Fibroblast of skin of left quadriceps (primary cell): ENCODE results near the gene ID4.

ENCODE experiments used
- DNase-seq, 2 experiments: peaks; one replicate each; pipeline ENCODE4 v3.0.0-alpha.2; 2013; ENCODE audit warnings: low read depth in 2 of 2

Gene ID4, protein sequence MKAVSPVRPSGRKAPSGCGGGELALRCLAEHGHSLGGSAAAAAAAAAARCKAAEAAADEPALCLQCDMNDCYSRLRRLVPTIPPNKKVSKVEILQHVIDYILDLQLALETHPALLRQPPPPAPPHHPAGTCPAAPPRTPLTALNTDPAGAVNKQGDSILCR

DNA sequence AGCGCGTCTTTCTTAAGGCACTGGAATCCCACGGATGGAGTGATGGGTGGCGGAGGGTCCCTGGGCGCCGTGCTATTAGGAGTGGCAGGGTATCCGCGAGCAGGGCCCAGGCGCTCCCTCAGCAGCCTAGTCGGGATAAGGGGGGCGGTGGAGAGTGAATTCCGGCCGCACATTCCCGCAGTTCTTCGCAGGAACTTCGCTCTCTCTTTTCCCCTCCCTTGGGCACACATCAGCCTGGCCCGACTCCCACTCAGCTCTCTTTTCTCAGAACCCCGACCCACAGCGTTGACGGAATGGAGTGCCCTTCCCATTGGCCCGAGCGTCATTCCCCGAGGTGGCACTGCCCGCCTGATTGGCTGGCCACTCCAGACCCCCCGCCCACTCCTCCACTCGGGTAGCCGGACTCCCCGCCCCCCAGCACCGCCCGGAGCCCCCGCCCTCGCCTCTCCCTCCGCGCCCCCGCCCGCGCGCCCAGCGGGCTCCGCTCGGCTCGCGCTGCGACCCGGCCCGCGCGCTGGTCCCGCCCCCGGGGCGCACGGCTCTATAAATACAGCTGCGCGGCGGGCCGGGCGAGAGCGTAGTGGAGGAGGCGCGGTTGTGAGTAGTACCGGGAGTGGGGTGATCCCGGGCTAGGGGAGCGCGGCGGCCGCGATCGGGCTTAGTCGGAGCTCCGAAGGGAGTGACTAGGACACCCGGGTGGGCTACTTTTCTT lies at the start of gene ID4:
Gene ID4 (plus strand): TSS at position 572 of the 712 bp plus-strand sequence. CDS start 385 bp downstream, outside the sequence.
- DNase-seq = peak; percentile 97

DNA sequence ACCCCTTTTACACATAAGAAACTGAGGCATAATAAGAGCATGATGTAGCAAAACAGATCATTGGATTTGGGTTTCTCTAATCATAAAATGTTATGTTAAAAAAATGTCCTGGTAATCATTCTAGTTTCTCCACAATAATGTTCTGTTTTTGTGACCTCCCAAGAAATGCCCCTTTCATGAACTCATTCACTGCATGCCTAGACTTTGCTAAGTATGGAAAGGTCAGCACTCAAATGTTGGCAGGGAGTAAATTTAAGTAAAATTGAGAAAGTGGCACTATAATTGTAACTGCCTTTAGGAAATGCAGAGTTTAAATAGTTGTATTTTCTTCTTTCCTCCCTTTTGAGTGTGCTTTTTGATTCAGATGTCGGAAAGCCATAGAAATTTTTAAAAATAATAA lies 48.5 kb upstream of the ID4 start:
- DNase-seq = no peak

DNA sequence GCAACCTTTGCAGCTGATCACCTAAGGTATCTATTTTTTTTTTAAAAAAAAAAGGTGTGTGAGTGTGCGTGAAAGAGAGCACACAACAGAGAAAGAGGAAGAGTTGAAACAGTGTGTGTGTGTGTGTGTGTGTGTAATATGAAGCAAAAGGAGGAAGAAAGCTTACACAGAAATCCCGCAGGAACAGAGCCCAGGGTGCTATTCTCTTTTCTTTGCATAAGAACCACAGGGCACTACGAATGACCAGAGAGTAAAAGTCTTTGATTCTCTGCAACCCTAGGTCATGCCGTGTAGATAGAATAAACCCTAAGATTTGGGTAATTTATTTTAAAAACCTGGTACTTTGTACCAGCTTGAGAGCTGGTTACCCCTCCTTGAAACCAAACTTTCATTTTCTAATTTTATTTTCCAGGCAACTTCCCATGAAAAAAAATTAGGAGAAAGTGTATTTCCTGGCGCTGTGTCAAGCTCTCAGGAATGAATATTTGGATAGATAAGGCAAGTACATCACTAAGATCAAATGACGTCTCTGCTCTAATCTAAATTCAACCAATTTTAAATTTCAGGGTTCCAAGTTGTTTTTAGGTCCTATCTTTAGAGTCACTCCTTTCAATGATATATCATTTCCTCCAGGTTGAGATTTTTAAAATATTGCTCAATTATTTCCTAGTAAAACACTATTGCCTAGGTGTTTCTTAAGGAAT lies 47.9 kb upstream of the ID4 start:
- no peak for DNase-seq

DNA sequence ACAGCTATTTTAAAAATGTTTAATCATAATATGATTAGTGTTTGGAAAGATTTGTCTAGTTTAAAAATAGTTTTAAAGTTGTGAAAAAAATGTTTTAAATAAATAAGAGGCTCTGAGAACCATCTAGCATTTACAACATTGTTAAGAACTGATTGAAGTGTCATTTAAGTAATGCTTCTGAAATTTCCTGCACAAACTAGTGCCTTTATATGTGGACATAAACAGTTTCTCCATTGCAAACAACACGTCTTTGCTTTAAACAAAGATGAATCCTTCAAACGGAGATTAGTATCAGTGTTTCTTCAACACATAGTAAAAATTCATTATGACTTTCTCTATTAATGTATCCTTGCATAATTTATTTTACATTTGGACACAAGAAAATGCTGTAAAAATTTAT lies 45.9 kb upstream of the ID4 start:
- no peak for DNase-seq

DNA sequence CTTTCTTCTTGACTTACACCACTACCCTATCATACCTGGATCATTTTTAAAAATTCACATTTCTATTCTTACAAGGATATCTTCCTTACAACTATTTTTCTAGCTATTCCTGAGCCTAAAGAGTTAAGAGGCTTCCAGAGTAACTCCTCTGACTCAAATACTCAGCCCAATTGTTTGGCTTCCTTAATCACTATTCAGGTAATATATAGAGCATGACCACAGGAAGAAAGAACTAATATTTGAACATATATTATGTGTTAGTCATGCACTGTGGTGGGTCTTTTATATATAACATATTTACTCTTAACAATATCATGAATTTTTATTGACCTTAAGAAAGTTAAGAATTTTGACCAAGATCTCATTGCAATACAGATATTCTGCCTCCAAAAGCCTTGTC lies 42.0 kb upstream of the ID4 start:
- peak in 1 of 2 experiments; percentile 15 for DNase-seq

DNA sequence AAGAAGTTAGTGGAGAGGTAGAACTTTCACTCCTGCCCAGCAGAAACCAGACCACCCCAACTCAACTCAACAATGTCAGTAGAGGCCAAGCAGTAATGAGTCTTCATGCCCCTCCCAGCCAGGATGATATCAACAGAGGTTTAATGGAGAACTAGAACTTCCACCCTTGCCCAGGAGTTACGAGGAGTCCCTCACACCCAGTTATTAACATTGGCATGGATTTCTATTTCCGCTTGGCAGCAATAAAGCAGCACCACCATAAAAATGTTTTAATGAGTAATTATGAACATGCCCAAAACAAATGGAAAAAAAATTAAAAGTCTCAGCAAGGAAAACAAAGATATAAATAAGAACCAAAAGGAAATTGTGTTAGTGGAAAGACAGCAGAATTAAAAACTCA lies 40.7 kb upstream of the ID4 start:
- DNase-seq = no peak

DNA sequence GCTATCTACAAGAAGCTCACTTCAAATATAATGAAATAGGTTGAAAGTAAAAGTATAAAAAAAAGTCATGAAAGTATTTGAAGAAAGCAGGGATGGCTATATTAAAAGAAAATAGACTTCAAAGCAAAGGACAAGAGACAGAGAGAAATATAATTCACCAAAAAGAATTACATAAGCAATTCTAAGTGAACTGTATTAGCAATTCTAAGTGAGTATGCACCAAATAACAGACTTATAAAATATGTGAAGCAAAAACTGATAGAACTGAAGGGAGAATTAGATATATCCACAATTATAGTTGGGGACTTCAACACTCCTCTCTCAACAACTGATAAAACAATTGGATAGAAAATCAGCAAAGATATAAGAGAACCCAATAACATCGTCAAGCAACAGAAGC lies 38.8 kb upstream of the ID4 start:
- DNase-seq = no peak

DNA sequence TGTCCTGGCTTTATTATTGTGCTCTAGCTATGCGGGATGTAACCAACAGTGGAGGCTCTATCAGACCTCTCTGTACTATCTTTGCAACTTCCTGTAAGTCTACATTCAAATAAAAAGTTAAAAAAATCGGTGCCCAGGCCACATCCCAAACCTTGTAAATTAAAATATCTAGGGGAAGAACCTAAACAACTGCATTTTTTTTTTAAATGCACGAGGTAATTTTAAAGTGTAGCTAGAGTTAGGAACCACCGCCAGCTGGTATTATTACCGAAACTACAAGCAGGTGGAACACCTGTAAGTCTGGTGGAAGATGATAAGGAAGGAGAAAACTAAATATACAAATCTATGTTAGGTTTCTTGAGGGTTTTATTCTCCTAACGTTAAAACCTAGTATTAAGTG lies 34.5 kb upstream of the ID4 start:
- DNase-seq = no peak

DNA sequence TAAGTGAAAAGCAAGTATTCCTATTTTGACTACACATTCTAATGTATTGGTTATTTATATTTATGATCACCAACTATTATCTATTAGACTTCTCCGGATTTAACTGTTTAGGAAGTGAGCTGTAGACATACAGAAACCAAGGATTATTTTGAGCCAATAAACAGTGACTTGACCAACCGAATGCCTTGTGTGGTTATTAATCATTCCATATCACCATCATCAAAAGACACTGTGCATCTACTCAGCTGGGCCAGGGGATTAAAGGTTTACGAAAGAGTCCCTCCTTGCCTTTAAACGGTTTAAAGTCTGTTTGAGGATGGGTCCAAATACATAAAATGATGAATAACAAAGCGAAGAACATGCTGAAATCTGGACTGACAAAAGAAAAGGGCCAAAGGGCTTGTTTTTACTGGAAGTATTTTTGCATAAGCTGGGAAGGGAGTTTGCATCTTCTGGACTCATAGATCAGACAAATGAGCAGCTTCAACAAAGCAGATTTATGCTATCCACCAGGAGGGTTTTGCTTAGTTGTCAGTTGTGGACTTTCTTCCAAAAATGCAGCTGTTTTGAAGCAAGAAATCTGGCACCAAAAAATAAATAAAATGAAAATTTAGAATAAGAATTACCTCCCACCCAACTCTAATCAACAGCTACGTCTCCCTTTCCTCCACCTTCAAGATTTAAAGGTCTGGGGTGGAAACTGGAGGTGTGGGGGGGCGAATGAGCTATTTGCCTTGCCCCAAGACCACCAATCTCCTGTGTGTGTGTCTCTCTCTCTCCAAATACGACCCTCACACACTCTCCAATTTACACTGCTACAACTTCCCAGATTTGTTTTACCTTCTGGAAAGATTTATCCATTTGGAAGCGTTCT lies 33.6 kb upstream of the ID4 start:
- DNase-seq = no peak

DNA sequence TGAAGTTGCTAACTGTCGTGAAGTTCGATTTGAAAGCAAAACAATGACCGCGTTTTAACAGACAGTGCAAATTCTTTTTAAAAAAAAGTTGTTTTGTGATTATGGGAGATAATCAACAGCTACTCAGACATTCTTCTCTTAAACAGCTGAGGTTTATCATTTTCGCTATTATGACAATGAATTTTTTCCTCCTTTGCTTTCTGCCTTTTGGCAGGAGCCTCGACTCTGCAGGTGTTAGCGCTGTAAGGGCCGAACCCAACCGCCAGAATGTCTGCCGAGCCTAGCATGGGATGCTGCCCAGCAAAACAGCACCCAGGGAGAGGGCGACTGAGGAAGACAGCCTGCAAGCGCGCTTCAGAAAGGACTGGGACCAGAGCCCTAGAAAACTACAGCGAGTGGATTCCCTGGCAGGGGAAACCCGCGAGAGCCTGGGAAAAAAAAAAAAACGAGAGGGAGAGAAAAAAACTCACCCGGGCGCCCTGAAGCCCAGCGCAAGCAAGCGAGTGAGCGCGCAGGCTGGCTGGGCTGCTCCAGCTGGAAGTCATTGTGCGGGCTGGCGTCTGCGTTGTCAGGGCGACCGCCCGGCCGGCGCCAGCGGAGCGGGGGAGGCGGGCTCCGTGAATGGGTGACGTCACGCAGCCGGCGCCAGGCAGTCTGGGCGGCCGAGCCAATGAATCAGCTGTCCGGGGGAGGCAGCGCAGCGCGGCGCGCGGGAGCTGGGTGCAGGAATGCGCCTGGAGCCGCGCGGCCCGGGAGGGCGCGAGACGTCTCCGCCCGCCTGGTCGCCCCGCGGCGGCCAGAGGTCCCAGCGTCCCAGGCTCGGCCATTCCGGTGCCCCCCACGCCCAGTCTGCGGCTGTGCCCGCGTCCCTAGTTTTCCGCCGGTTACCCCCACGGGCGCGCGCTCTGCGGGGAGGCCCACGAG lies 32.7 kb upstream of the ID4 start:
- peak; percentile 93 to 94 for DNase-seq

DNA sequence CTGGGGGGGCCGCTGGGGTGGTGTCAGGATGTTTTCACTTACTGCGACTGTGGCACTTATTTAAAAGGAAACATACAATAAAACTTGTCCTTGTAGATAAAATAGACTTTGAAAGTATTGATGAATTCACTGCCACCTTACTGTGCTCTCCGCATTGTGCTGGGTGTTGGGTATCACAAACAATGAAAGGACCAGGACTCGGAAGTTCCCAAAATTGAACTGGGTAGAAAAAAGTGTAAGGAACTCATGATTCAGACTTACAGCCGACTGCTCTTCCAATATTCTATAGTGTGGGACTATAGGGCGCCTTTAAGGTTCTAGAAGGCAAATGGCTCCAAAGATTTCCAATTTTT lies 32.1 kb upstream of the ID4 start:
- peak in 1 of 2 experiments; percentile 7 for DNase-seq

DNA sequence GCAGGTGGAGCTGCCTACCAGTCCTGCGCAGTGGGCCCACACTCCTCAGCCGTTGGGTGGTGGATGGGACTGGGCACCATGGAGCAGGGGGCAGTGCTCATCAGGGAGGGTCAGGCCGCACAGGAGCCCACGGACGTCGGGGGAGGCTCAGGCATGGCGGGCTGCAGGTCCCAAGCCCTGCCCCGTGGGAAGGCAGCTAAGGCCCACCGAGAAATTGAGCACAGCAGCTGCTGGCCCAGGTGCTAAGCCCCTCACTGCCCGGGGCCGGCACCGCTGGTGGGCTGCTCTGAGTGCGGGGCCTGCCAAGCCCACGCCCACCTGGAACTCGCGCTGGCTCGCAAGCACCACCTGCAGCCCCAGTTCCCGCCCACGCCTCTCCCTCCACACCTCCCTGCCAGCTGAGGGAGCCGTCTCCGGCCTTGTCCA lies 30.2 kb upstream of the ID4 start:
- DNase-seq = no peak

DNA sequence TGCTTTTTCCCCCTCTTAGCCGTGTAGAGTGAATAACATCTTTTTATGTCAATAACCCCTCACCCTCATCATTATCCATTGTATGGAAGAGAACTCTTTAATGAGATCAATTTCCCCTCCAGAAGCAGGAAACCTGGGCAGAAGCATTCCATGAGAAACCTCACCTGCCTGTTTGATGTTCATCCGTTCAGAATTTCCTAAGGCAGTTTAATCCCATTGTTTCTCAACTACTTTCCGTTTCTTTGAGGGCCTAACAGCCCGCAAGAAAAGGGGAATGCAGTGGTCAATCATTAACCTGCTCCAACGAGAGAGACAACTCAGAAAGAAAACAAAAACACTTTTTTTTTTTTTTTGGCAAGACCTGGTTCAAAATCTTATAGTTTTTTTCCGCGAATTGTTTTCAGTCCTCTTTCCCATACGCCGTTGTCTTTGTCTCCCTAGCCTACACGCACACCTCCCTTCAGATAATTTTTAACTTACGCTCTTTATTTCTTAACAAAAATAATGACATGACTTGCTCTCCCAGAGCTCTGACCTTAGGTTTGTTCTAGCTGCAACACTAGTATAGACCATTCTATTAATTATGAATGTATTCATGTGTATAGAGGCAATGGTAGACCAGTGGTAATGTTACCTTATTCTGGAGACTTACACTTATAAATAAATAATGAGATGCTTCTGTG lies 25.6 kb upstream of the ID4 start:
- DNase-seq = no peak

DNA sequence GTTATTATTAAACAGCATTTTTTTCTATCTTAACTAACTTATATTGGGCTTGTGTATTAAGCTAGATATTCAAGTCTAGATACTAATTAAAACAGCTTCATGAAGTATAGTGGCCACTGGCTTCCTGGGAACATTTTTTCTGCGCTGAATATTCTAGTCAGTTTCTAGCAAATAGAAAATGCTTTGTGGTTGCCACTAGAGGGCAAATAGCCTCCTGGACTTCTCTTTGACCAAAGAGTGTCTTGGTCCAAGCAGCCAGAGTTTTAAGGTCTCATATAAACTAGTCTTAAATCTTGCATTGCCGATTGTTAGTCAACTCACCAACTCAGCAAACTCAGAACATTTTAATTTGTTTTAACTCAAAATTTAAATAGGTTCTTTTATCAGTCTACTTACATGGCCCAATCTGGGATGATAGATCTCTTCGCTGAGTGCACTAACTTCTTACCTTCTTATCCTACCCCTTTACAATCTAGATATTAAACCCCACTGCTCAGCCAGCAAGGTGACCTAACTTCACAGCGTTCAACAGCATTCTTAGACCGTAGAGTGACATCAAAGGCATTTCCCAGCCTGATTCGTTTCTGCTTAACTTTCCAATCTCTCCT lies 24.6 kb upstream of the ID4 start:
- no peak for DNase-seq

DNA sequence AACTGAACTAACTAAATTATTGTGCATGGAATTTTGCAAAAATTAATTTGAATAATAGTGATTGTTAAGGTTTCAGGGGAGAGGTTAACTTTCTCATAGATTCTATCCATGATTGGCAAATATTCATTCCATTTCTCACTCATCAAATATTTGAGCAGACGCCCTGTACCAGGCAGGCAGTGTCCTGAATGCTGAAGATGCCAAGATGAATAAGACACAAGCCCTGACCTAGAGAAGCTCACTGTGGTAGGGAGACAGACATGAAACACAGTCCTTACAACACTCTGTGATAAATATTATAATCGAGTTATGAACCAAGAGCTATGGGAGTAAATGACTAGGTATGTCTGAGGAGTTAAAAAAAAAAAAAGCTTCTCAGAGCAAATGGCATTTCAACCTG lies 18.4 kb upstream of the ID4 start:
- no peak for DNase-seq

DNA sequence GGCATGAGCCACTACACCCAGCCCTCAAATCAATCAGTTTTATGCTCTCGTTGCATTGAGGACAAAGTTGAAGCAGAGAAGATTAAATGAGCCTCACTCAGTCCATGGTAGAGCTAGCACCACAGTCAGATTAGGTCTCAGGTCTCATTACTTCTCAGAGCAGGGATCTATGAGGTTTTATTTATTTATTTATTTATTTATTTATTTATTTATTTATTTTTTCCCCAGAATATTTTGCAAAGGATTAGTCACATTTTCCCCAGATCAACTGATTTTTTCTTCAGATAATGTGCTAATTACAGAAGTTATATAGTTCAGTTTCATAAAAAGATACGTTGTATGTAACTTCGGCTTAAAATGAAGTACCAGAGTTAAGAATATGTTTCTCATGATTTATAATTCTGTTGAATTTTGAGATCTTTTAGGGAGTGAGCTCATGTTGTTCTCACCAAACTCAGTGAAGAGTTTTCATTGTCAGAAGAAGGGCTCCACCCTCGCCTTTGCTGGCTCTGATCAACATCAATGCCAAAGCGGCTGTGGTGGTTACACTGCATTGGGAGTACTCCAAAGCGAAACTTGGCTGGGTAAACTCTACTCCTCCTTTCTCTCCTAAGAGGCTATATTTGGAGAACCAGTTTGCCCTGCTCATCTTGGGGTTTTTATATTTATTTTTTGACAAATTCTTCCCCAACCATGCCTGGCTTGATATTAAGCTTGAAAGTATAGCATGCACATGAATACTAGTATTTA lies 12.9 kb upstream of the ID4 start:
- no peak for DNase-seq

DNA sequence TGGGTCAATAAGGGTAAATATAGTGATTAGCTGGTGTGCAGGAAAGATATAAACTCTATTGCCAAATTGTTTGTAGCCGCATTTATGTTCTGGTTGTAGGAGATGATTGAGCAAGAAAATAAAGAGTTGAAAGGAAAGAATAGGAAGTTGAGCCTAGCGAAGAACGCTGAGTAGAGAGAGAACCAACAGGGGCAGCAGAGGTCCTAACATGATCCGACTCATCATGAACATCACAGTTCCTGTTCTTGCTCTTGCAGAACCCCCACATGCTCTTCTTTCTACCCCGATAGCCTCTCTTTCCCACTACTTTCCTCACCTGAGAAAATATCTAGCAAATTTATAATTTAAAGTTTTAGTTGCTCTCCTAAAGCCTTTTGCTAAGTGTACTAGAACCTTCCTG lies 9.9 kb upstream of the ID4 start:
- no peak for DNase-seq

DNA sequence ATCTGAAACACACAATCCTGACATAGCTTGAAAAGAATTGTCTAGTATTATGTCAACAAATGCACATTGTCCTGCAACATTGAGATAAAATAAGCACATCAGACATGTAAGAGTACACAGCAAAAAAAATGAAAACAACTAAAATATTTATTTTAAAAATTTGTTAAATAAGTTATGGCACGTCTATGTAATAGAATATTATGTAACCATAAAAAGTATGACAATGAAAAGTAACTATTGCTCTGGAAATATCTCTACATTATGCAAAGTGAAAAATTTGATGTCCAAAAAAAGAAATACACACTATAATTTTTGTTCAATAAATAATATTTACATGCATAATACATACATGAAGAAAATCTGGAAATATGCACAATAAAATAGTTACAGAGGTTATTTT lies 9.3 kb upstream of the ID4 start:
- no peak for DNase-seq

DNA sequence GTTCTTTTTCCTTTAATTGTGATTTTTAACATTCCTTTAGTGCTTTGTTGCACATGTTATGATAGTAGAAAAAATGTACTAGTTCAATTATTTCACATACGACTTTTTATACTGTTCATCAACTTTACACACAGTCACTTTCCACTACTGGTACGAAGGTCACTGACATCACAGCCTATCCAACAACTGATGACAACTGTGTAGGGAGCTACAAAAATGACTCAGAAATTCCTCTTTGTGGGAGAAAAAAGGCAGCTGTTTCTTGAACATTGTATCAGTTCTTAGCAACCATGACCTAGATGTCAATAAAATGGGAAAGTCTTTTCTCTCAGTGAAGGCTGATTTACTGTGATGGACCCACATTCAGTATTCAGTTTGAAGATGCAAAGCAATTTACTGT lies 7.0 kb upstream of the ID4 start:
- DNase-seq = no peak
